Dendritic cell treated with granulocyte-macrophage colony-stimulating factor and Interleukin-4, amounts not matched to agents 40 ng/mL and 50 ng/mL, for 4 days (primary cell): ENCODE results near the gene ATRX.
"Not testable (repeated sequence)": the region's sequence is repeated elsewhere in the genome, so short reads cannot be mapped to it uniquely, and the experiment has no call there.

Experiments used
- H3K27ac Mint-ChIP-seq: one replicate; pipeline ENCODE4 v1.8.0; 2022; ENCODE audit warnings: mild to moderate bottlenecking, mixed read lengths
- H3K27me3 Mint-ChIP-seq: one replicate; pipeline ENCODE4 v1.8.0; 2022; ENCODE audit warnings: mild to moderate bottlenecking, mixed read lengths
- H3K36me3 Mint-ChIP-seq: one replicate; pipeline ENCODE4 v1.8.0; 2022; ENCODE audit warnings: low read depth, mixed read lengths
- H3K4me1 Mint-ChIP-seq: one replicate; pipeline ENCODE4 v1.8.0; 2022; ENCODE audit warnings: low read depth, mixed read lengths
- H3K4me3 Mint-ChIP-seq: one replicate; pipeline ENCODE4 v1.8.0; 2022; ENCODE audit warnings: mild to moderate bottlenecking, moderate library complexity, mixed read lengths
- H3K9me3 Mint-ChIP-seq: one replicate; pipeline ENCODE4 v1.8.0; 2022; ENCODE audit warnings: mixed read lengths
- intact Hi-C: fragments of 100-400 bp; cut with micrococcal nuclease; formaldehyde crosslinking; loops from one replicate; pipeline ENCODE4 v1.15.0; 2022

The ATRX gene

GRCh38 chrX:77622672-77623071 is 163.3 kb downstream of the ATRX start:
- intact Hi-C loops = no loop called here
- no peaks in the 10 kb centered on the region for H3K27me3 Mint-ChIP-seq
- H3K9me3 Mint-ChIP-seq = no peaks in the 10 kb centered on the region
- H3K27ac Mint-ChIP-seq = no peak overlapping the region
- H3K36me3 Mint-ChIP-seq = peaks cover 39% of the 10 kb centered on the region
- no peaks in the 10 kb centered on the region for H3K4me1 Mint-ChIP-seq
- no peak overlapping the region for H3K4me3 Mint-ChIP-seq

GRCh38 chrX:77622233-77622632 is 163.8 kb downstream of the ATRX start:
- no peaks in the 10 kb centered on the region for H3K4me1 Mint-ChIP-seq
- H3K36me3 Mint-ChIP-seq = peaks cover 39% of the 10 kb centered on the region
- H3K27me3 Mint-ChIP-seq = no peaks in the 10 kb centered on the region
- no peaks in the 10 kb centered on the region for H3K9me3 Mint-ChIP-seq
- intact Hi-C loops = no loop called here
- no peak overlapping the region for H3K4me3 Mint-ChIP-seq
- no peak overlapping the region for H3K27ac Mint-ChIP-seq

- H3K36me3 Mint-ChIP-seq = peaks cover 39% of the 10 kb centered on the region
- intact Hi-C loops, H3K4me1 Mint-ChIP-seq, H3K27me3 Mint-ChIP-seq, H3K4me3 Mint-ChIP-seq, H3K9me3 Mint-ChIP-seq, H3K27ac Mint-ChIP-seq: not testable (repeated sequence)
These were observed 164.6 kb downstream of the ATRX start for GRCh38 chrX:77621453-77621852.

- Mint-ChIP-seq H3K4me1 (no peaks in the 10 kb centered on the region), H3K4me3 (no peak overlapping the region), H3K9me3 (no peaks in the 10 kb centered on the region), H3K27ac (no peak overlapping the region), H3K36me3 (peaks cover 26% of the 10 kb centered on the region), H3K27me3 (no peaks in the 10 kb centered on the region)
- intact Hi-C loops = no loop called here
These were observed 168.8 kb downstream of the ATRX start for GRCh38 chrX:77617206-77617605.

GRCh38 chrX:77603635-77604336 is 182.2 kb downstream of the ATRX start:
- intact Hi-C loops = no loop called here
- Mint-ChIP-seq H3K27me3 (no peaks in the 10 kb centered on the region), H3K4me3 (no peak overlapping the region), H3K36me3 (peaks cover 45% of the 10 kb centered on the region), H3K27ac (no peak overlapping the region), H3K9me3 (no peaks in the 10 kb centered on the region), H3K4me1 (no peaks in the 10 kb centered on the region)

GRCh38 chrX:77597511-77597910 is 188.5 kb downstream of the ATRX start:
- Mint-ChIP-seq H3K27me3 (no peaks in the 10 kb centered on the region), H3K4me1 (no peaks in the 10 kb centered on the region), H3K36me3 (peaks cover 40% of the 10 kb centered on the region), H3K4me3 (no peak overlapping the region), H3K27ac (no peak overlapping the region), H3K9me3 (no peaks in the 10 kb centered on the region)
- intact Hi-C loops = no loop called here

GRCh38 chrX:77597090-77597489 is 188.9 kb downstream of the ATRX start:
- Mint-ChIP-seq H3K9me3 (no peaks in the 10 kb centered on the region), H3K4me1 (no peaks in the 10 kb centered on the region), H3K36me3 (peaks cover 44% of the 10 kb centered on the region), H3K4me3 (no peak overlapping the region), H3K27ac (no peak overlapping the region), H3K27me3 (no peaks in the 10 kb centered on the region)
- intact Hi-C loops = no loop called here

- Mint-ChIP-seq H3K4me1 (no peaks in the 10 kb centered on the region), H3K36me3 (peaks cover 44% of the 10 kb centered on the region)
- intact Hi-C loops = no loop called here
These were observed 190.2 kb downstream of the ATRX start for GRCh38 chrX:77595848-77596247.

GRCh38 chrX:77572322-77572721 is 213.7 kb downstream of the ATRX start:
- H3K4me3 Mint-ChIP-seq = no peak overlapping the region
- peaks cover 45% of the 10 kb centered on the region for H3K36me3 Mint-ChIP-seq
- H3K9me3 Mint-ChIP-seq = no peaks in the 10 kb centered on the region
- no peak overlapping the region for H3K27ac Mint-ChIP-seq
- H3K4me1 Mint-ChIP-seq = no peaks in the 10 kb centered on the region
- intact Hi-C loops = no loop called here
- H3K27me3 Mint-ChIP-seq = no peaks in the 10 kb centered on the region

More at GRCh38 chrX:77595848-77596247, 190.2 kb downstream of the ATRX start:
- H3K9me3 Mint-ChIP-seq = no peaks in the 10 kb centered on the region
- H3K27me3 Mint-ChIP-seq = no peaks in the 10 kb centered on the region
- no peak overlapping the region for H3K27ac Mint-ChIP-seq
- no peak overlapping the region for H3K4me3 Mint-ChIP-seq

- Mint-ChIP-seq H3K27me3 (no peaks in the 10 kb centered on the region), H3K4me3 (no peak overlapping the region), H3K36me3 (peaks cover 56% of the 10 kb centered on the region), H3K9me3 (no peaks in the 10 kb centered on the region), H3K4me1 (no peaks in the 10 kb centered on the region), H3K27ac (no peak overlapping the region)
- intact Hi-C loops = no loop called here
These were observed 220.7 kb downstream of the ATRX start for GRCh38 chrX:77565278-77565677.

GRCh38 chrX:77564823-77565222 is 221.2 kb downstream of the ATRX start:
- H3K4me1 Mint-ChIP-seq = no peaks in the 10 kb centered on the region
- peaks cover 55% of the 10 kb centered on the region for H3K36me3 Mint-ChIP-seq
- no peaks in the 10 kb centered on the region for H3K27me3 Mint-ChIP-seq
- intact Hi-C loops = no loop called here
- no peaks in the 10 kb centered on the region for H3K9me3 Mint-ChIP-seq
- no peak overlapping the region for H3K4me3 Mint-ChIP-seq
- no peak overlapping the region for H3K27ac Mint-ChIP-seq

- Mint-ChIP-seq H3K4me1 (no peaks in the 10 kb centered on the region), H3K27me3 (no peaks in the 10 kb centered on the region), H3K9me3 (no peaks in the 10 kb centered on the region), H3K27ac (no peak overlapping the region), H3K4me3 (no peak overlapping the region), H3K36me3 (peaks cover 37% of the 10 kb centered on the region)
- intact Hi-C loops = no loop called here
These were observed 224.6 kb downstream of the ATRX start for GRCh38 chrX:77561372-77561771.

- Mint-ChIP-seq H3K27me3 (no peaks in the 10 kb centered on the region), H3K27ac (no peak overlapping the region), H3K9me3 (peaks cover 8% of the 10 kb centered on the region), H3K4me1 (peaks cover 14% of the 10 kb centered on the region), H3K36me3 (peaks cover 44% of the 10 kb centered on the region), H3K4me3 (no peak overlapping the region)
- intact Hi-C loops = no loop called here
These were observed 229.7 kb downstream of the ATRX start for GRCh38 chrX:77556276-77556675.

GRCh38 chrX:77548751-77549150 is 237.3 kb downstream of the ATRX start:
- H3K27ac Mint-ChIP-seq = no peak overlapping the region
- peaks cover 8% of the 10 kb centered on the region for H3K4me1 Mint-ChIP-seq
- H3K36me3 Mint-ChIP-seq = peaks cover 20% of the 10 kb centered on the region
- intact Hi-C loops = no loop called here
- peaks cover 8% of the 10 kb centered on the region for H3K9me3 Mint-ChIP-seq
- H3K4me3 Mint-ChIP-seq = no peak overlapping the region
- H3K27me3 Mint-ChIP-seq = no peaks in the 10 kb centered on the region

GRCh38 chrX:77539778-77540177 is 246.2 kb downstream of the ATRX start:
- H3K4me1 Mint-ChIP-seq, H3K27ac Mint-ChIP-seq, intact Hi-C loops, H3K4me3 Mint-ChIP-seq, H3K27me3 Mint-ChIP-seq: not testable (repeated sequence)
- Mint-ChIP-seq H3K9me3 (peaks cover 17% of the 10 kb centered on the region), H3K36me3 (peaks cover 37% of the 10 kb centered on the region)
